Globus pallidus (tissue), 1 donor: ENCODE data around the gene ALPL.
"Not testable (repeated sequence)": the region's sequence is repeated elsewhere in the genome, so short reads cannot be mapped to it uniquely, and the experiment has no call there.

Source experiments
- DNase-seq: peaks from one replicate; pipeline ENCODE4 v3.0.0-alpha.2; 2015; ENCODE audit warnings: low spot score

Gene ALPL

GRCh38 chr1:21507511-21508270, 1.5 kb upstream of the ALPL start:
- no peak for DNase-seq

DNA sequence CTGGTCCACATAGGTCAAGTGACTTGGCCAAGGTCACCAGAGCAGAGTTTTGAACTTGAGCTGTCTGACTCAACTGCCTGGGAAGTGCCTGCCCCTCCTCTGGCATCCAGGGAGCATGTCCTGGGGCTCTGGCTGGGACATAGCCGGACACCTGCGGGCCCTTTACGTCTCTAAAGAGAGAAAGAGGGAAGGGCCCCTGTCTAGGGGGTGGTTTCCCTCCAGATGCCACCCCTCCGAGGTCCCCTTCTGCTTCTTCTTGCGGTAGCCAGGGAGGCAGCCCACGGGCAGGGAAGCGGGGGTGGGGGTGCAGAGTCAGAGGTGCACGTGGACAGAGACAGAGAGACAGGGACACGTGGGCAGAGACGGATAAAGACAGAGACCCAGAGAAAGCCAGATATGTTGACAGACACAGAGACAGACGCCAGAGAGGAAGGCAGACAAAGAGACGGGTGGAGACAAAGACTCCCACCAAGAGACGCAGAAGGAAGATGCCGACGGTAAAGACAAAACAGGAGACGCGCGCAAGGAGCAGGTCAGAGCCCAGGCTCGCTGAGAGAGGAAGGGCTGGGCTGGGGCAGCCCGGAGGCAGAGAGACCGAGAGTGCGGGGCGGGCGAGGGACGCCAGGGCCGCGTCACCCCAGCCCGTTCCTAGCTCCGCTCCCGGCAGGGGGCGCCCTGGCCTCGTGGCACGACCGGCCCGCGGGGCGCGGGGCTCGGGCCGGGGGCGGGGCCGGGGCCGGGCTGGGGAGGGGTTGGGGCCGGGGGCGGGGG, 458 bp upstream of the ALPL start:
- no peak for DNase-seq

DNA sequence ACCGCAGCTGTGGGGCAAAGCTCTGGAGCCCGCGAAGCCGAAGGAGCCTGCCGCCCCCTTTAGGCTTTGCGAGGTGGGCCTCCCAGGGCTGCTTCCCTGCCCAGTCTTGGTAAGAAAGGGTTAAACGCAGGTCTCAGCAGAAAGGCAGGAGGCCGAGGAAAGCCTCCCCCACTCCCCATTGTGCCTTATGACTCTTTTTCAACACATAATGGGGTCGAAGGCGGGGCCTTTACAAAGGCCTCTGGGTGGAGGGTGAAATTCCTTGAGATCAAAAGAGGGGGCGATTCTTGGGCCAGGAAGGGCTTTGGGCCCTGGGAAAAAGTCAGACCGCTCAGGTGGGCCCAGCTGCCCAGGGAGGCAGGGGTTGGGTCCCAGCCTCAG, 880 bp downstream of the ALPL start:
- no peak for DNase-seq

- no peak for DNase-seq
Measured at GRCh38 chr1:21510885-21511578, 1.8 kb downstream of the ALPL start.

DNA sequence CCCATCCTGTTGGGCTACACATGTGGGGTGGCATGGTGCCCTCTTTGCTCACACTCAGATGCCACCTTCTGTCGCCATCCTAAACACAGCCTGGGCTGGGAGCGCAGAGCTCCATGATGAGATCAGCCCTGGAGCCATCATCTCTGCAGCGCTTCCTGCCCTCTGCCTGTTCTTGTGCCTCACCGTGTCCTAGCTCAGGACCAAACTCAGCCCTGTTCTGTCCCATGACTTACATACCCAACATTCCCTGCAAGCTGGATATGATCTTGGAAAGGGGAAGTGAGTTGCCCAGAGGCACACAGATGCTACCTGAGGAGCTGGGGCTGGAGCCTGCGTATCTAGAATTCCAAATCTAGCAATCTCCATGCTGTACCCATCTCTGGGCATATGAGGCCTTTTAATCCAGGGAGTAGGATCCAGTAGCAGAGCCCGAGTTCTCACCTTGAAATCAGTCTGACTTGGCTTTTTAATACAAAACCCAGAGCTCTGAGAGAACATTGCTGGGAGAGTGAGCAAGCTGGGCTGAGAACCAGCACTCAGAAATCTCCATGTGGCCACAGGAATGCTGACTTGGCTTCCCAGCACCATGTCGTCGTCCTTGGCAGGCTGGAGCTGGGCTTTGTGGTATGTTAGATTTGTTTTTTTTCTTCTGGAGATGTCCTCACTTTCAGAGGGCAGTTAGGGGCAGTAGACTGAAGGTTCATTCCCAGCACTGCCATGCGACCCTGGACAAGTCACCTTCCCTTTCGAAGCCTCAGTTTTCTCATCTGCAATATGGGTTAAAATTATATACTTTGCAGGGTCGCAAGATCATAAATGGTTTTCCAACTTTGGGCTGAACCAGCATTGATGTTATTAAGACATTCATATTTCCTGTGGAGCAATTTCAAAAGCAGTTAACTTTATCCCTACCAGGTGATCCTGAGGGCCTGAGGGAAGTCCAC, 2.6 kb downstream of the ALPL start:
- DNase-seq, result no peak

- DNase-seq, result no peak
Measured at GRCh38 chr1:21514245-21514644, 5.0 kb downstream of the ALPL start.

DNA sequence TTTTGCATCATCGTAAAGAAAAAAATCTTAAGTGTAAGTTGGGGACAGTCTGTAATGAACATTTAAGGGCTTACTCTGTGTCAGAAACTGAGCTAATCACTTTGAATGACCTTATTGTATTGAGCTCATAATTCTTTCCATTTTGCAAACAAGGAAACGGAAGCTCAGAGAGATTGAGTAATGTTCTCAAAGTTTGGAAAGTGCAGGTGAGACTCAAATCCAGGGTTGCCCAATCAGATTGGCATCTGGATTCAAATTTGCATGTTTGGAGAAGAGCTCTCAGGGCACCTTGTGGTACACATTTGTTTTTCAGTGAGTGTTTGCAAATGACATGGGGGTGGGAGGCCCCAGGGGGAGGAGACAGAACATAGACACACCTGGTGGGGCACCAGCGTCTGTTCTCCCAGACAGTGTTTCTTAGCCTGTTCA, 8.0 kb downstream of the ALPL start:
- no peak for DNase-seq

DNA sequence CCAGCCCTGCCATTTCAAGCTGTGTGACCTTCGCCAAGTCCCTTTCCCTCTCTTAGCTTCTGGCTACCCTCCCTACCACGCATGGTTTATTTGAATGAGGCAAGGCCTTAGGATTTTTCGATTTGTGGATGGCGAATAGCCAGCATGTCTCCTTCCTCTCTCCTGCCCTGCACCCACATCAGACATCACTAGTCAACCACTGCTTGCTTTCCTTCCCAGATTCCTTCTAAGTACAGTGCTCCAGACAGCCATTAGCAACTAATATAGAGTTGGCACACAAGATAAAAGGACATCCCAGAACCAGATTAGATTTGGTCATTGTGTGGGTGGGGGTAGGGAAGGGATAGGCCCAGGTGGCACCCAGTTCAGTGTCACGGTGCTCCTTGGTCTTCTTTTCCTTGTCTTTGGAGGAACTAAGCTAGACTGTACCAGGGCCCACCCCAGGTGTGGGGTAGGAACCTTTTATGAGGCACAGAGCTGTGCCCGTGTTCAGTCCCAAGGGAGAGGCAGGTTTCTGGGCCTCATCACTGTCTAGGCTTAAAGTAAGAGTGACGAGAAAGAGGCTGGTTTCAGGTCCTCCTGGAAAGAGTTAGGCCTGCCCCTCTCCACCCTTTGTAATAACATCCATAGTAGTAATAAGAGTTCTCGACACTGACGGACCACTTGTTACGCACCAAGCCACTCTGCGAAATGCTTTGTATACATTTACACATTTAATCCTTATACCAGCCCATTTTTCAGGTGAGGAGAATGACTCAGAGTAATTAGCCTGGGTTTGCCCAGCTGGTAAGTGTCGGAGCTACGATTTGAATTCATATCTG, 8.6 kb downstream of the ALPL start:
- no peak for DNase-seq

- DNase-seq, result no peak
Measured at GRCh38 chr1:21518774-21519455, 9.7 kb downstream of the ALPL start.

DNA sequence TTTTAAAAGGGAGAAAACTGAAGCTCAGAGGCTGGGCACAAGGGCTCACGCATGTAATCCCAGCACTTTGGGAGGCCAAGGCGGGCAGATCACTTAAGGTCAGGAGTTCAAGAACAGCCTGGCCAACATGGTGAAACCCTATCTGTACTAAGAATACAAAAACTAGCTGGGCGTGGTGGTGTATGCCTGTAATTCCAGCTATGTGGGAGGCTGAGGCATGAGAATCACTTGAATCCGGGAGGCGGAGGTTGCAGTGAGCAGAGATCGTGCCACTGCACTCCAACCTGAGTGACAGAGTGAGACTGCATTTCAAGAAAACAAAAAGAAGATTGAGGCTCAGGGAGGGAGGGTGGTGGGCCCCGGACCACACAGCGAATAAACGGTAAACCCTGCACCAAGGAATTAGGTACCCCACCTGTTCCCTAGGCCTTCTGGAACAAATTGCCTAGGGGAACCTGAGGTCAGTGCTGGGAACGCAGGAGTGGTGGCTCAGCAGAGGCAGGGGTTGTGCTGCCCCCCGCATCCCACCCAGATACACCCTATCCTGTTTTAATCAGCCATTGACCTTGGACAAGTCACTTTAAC, 10.4 kb downstream of the ALPL start:
- not testable (repeated sequence) for DNase-seq

DNA sequence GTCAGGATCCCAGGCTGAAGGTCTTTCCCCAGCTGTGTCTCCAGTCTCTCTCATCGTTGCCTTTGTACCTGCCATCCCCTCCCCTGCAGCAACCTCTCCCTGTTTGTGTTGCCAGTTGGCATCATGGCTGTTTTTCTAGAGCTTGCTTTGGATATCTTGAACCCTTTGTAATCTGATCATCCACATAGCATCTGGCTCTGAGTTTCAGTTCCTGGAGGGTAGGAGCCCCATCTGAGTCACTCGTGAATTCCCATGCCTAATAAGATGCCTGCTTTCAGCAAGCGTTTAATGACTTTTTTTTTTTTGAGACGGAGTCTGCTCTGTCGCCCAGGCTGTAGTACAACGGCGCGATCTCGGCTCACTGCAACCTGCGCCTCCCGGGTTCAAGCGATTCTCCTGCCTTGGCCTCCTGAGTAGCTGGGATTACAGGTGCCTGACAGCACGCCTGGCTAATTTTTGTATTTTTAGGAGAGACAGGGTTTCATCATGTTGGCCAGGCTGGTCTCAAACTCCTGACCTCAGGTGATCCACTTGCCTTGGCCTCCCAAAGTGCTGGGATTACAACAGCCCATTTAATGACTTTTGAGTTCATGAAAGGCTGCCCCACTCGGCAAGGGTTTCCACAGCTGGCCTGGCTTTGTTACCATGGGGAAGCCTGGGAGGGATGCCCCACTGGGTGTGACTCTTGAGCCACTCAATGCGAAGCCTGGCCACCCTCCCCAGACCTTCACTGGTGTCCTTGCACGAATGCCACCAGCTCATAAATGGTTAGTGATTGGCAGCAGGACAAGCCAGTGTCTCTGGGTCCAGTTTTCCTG, 11.9 kb downstream of the ALPL start:
- DNase-seq, result no peak

DNA sequence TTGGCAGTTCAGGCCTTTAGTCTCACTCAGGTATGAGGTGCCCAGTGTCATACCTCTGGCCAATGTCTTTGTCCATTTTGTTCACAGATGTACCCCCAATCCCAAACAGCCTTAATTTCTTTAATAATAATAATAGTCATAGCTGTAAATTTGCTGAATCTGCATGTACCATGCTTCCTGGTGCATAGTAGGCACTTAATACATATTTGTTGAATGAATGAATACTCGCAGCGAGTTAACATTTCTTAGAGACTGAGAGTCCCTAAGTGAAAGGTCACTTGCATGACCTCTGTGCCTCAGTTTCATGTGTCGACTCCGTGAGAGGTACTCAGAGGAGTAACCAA, 12.5 kb downstream of the ALPL start:
- DNase-seq, result no peak

- DNase-seq, result no peak
Measured at GRCh38 chr1:21522525-21523038, 13.4 kb downstream of the ALPL start.

- no peak for DNase-seq
Measured at GRCh38 chr1:21523297-21523813, 14.1 kb downstream of the ALPL start.

DNA sequence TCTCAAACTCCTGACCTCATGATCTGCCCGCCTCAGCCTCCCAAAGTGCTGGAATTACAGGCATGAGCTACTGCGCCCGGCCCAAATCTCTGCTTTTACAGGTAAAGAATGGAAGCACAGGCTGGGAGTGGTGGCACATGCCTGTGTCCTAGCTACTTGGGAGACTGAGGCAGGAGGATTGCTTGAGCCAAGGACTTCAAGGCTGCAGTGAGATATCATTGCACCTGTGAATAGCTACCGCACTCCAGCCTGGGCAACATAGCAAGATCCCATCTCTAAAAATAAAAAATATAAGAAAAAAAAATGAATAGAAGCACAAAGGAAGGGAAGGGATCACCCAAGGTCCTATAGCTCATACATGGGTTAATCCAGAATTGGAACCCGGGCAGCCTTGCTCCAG, 15.0 kb downstream of the ALPL start:
- no peak for DNase-seq

GRCh38 chr1:21524686-21525339, 15.6 kb downstream of the ALPL start:
- peak; percentile 68 for DNase-seq

- no peak for DNase-seq
Measured at GRCh38 chr1:21525340-21525717, 16.1 kb downstream of the ALPL start.

DNA sequence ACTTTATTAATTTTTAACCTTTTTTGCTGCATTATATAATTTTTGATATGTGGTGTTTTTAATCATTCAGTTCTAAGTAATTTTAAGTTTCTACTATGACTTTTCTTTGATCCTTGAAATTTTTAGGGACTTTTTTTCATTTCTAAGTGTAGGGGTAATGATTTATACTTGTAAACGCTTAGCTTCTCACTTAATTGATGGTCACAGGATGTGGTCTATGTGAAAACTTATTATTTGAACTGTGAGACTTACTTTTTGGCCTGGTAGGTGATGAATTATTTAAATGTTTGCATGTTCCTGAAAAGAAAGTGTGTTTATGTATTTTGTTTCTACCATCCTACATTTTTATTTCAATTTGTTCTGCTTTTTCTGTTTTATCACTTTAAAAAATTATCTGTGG, 17.2 kb downstream of the ALPL start:
- no peak for DNase-seq
